ENCODE measurements around the gene ADAMTS15.

DNA sequence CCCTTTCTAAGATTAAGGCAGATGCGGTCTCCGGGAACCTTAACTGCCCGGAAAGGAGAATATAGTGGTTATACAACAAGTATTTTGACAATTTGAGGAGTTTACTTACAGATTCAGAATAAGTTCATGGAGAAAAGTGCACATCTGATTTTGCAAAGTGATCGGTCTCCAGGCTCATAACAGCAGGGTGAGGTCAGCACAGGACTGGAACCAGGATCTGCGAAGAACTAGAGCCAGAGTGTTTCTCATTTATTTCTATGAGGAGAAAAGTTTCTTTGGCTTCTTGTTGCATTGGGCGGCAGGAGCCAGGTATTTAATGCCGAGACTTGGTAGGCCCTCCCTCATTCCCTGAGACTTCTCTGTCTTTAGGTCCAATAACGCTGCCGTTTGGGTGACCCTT lies 3.7 kb downstream of the ADAMTS15 start:
- TF ChIP-seq, protein P1, sequence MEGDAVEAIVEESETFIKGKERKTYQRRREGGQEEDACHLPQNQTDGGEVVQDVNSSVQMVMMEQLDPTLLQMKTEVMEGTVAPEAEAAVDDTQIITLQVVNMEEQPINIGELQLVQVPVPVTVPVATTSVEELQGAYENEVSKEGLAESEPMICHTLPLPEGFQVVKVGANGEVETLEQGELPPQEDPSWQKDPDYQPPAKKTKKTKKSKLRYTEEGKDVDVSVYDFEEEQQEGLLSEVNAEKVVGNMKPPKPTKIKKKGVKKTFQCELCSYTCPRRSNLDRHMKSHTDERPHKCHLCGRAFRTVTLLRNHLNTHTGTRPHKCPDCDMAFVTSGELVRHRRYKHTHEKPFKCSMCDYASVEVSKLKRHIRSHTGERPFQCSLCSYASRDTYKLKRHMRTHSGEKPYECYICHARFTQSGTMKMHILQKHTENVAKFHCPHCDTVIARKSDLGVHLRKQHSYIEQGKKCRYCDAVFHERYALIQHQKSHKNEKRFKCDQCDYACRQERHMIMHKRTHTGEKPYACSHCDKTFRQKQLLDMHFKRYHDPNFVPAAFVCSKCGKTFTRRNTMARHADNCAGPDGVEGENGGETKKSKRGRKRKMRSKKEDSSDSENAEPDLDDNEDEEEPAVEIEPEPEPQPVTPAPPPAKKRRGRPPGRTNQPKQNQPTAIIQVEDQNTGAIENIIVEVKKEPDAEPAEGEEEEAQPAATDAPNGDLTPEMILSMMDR (IDR thresholded peaks at IDR 0.05; ENCODE audit: insufficient read depth, low read depth, low read length): no peak
- TF ChIP-seq EZH2 (IDR thresholded peaks at IDR 0.05; ENCODE audit: insufficient read depth, low read length): no peak
